GM18858 (cell line): ENCODE results near the gene C2orf92.
"Not testable (repeated sequence)": the region's sequence is repeated elsewhere in the genome, so short reads cannot be mapped to it uniquely, and the experiment has no call there.

Experiments used
- ATAC-seq: cut with Tn5 transposase; IDR thresholded peaks from one replicate; pipeline ENCODE4 v1.9.1; 2021; ENCODE audit not compliant: unreplicated experiment

Gene C2orf92

DNA sequence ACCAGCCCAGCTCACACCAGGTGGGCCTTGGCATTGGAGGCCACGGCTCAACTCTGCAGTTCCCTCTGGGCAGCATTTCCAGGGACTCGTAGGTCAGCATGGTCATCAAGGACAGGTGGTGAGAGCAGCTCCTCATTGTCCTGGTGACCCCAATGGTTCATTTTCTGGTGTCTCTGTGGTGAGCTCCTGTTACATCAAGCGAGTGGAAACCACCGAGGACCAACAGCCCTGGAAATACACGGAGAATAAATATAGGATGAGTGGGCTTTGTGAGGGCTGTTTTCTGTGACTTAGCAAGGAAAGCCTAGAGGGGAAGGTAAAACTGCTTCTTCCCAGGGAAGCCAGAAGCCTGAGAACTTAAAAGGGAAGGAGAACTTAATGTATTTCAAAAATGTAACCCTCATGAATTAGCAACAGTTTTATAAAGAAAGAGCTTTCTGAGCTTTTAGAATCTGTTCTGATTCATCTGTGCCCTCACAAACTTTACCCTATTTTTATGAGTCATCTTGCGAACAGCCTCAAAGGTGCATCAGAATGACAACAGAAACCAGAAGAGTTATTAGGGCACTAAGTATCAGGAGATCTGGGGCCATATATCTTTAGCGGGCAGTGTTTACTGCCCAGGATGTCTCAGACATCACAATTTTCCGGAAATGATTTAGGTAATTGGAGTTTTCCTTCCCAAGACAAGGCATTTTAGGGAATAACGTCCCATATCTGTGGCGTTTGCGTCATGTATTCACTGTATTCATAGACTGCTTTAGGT is 18.7 kb downstream of the C2orf92 start:
- no peak for ATAC-seq

DNA sequence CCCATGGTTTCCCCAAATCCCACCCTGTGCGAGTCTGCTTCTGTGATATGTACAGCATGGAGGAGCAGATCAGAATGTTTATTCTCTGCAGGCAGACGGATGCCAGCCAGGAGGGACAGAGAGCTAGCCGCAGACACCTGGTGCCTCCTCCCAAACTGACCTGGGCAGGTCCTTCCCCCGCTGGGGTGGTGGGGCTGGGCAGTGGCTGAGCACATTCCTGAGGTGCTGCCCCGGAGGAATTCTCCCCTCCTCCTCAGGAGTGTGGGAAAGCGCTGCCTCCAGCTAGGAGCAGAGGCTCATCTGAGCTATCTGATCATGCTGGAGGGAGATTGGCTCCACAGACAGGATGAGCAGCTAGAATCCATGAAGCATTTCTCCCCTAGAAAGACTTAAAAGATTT is 21.7 kb downstream of the C2orf92 start:
- ATAC-seq, result no peak

DNA sequence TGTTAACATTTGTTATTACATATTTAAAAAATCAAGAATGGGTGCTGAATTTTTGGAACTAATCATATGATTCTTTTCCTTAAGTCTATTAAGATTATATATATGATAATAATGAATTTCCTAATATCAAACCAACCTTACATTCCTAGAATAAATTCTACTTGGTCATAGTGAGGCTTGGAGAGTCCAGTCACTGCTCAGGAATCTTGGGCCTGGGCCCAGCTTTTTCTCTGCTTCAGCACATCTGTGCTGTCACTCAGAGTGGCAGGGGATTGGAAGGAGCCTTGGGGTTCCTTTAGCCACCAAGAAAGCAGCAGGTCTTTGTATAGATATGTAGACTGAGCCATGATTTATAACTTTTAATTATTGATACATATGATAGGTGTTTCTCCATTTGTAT is 24.0 kb downstream of the C2orf92 start:
- ATAC-seq, result no peak

DNA sequence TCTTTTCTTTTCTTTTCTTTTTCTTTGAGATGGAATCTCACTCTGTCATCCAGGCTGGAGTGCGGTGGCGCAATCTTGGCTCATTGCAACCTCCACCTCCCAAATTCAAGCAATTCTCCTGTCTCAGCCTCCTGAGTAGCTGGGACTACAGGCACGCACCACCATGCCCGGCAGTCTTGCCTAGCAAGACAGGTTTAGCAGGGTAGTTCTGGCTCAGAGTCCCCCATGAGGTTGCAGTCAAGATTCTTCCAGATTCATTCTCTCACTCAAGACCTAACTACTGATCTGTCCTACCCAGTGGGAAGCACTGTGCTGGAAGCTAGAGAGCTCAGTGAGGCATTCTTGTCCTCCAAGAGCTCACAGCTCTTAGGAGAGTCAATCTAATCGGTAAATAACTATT is 26.2 kb downstream of the C2orf92 start:
- ATAC-seq, result no peak

DNA sequence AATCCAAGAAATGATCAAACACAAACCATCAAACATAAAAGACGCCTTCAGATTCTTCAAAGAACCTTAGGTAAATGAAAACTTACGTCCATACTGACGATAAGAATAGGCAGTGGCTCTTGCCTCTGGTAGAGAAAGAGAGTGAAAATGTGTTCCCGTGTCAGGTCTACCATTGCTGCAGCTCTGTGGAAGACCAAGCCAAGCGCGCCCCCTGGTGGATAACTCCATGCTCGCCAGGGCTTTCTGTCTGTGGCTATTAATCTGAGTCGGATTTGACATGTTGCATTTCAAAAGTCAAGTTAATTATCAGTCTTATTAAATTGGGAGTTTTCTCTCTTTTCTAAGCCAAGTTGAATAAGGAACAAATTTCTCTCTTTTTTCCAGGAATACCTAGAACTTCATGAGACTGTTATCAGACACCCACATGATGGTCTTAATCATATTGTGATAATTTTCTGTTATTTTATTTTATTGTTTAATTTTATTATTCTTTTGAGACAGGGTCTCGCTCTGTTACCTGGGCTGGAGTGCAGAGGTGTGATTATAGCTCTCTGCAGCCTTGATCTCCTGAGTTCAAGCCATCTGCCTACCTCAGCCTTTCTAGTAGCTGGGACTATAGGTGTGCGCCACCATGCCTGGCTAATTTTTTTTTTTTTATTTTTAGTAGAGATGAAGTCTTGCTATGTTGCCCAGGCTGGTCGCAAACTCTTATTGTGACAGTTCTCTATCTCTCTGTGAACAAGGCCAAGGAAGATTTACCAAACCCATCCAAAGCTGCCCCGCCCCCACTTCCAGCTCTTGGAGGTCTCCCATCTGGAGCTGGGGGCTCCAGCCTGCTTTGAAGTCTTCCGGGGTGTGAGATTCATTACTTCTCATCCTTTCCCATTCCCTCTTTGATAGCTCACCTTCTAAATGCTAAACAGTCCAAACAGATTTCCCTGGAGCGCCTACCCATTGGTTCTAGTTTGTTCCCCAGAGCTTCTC is 28.0 kb downstream of the C2orf92 start:
- no peak for ATAC-seq

DNA sequence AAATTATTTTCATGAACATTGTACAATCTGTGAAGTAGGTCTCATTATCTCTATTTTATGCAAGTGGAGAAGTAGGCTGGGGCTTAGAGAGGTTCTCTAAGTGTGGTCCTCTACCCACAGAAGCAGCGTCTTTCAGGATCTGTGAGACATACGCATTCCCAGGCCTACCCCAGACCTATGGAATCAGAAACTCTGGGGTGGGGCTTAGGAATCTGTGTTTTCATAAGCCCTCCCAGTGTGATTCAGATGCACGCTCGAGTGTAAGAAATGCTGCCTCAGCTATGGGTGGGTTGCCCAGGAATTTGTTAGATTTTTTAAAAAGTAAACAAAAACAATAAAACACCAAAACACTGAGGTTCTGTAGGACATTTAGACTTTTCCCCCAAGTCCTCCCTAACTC is 29.0 kb downstream of the C2orf92 start:
- ATAC-seq, result no peak

DNA sequence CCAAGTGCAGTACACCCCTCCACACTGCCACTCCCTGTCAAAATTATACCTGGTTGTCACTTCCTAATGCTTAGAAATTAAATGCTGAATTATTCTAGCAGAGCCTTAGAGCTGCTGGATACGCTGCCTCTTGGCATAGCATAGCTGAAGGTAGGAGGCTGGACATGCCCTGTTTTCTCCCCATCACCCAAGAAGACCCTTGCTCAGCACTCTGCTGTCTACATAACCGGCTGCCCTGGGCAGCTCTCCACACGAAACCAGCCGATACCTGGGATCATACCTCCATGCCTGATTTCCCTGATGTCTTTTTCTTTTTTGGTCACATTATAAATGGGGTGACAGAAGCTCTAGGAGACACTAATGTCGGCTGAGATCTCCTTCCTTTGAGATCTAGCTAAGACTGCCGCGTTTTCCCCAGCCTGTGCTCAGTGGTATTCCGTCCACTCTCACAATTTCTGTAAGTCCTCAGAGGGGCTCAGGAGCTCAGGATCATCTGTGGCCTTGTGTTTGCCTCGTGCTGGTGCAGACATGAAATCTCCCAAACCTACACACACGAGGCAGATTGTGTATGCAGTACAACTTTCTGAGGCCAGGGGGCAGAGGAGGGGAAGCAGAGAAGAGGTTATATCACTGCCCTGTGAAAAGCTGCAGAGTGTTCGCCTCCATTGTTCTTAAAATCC is 30.4 kb downstream of the C2orf92 start:
- ATAC-seq, result no peak

DNA sequence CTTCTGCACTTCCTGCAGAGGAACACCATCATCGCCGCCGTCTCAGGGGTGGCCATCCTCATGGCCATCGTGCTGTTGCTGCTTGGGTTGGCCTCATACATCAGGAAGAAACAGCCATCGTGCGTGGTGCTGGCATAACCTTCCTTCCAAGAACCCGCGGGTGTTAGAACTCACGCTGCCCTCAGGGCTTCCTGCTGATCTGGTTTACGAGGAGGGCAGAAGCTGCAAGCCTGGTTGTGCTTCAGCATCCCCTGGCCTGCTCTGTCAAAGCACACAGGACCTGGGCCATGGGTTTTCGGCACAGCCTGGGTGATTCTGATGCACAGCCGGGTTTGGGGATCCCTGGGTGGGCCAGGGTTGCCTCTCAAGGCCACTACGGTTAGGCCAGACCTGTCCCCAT is 31.7 kb downstream of the C2orf92 start:
- no peak for ATAC-seq

DNA sequence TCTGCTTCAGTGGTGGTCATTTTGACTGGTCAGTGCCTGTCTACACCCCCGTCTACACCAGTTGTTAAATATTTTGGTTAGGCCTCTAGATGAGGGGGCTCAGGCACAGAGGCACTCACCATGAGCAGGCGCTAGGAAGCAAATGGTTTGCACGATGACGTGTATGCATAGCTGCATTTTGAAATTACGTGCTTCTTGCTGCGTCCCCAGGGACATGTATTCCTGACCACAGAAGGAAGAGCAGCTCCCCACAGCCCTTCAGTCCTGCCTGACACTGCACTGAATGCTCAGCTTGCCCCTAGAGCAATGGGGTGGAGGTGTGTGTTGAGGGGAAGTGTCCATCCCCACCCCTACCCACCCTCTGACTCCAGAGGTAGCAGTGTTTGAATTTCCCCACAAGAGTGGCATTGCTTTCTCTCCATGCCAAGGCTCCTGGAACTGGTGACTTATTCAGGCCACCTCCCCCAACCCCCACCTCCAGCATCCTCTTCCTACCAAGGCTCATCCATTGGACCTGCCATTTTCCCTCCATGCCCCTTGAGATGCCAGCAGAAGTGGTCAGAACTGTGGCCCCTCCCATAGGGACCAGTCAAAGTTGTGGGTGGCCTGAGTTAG is 32.4 kb downstream of the C2orf92 start:
- ATAC-seq, result no peak

DNA sequence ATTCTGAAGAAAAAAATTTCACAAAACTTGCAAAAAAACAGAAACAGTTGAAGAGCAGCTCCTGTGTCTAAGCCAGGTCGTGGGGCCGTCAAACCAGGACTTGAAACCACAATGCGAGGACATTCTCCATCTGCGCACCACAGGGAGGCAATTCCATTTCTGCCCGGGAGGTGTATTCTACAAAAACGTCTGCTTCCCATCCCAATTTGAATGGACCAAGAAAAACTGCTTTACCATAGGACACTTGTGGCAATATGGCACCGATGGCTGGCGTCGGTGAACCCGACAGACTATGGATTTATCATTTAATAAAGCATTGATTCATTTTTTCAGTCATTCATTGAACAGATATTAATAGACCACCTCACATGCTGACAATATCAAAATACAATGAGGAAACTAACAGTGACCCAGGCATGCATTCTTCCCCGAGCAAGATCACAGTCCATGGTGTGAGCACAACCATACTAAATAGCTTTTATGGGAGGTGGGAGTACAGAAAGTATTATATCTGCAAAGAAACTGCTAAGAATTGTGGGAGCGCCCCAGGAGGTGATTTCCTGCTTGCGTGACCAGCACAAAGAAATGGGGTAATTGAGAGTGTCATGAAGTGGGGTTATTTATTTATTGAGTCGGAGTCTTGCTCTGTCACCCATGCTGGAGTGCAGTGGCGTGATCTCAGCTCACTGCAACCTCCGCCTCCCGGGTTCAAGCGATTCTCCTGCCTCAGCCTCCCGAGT is 33.4 kb downstream of the C2orf92 start:
- no peak for ATAC-seq

DNA sequence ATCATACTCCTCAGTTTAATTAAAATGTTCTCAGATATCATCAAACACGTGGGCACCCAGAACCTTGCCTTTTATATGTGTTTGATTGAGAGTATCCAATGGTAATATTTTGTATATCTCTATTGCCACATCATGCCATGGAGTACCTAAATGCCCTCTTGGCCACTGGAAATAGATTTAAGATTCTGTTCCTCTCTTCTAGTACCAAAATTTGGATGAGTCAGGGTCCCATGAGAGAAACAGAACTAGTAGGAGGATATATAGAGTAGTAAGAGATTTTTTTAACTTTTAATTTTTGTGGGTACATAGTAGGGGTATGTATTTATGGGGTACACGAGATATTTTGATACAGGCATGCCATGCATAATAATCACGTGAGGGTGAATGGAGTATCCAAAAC is 34.2 kb downstream of the C2orf92 start:
- ATAC-seq, result no peak

DNA sequence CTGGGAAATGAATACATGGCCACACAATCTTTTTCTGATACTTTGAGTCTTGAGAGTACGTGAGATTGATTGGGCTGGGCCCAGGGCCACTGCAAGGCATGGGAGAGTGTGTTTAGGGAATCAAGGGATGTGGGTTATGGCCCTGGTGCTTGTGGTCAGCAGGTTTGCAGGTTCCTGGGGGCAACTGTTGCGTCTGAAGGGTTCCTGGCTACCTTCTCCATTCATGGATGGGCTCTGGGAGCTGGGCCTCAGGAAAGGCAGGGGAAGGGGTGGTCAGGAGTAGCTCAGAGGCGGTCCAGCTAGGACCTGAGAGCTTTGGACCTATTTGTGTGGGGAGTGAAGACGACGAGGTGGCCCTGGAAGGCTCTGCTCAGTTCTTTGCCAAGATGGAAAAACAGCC is 35.5 kb downstream of the C2orf92 start:
- ATAC-seq, result no peak

DNA sequence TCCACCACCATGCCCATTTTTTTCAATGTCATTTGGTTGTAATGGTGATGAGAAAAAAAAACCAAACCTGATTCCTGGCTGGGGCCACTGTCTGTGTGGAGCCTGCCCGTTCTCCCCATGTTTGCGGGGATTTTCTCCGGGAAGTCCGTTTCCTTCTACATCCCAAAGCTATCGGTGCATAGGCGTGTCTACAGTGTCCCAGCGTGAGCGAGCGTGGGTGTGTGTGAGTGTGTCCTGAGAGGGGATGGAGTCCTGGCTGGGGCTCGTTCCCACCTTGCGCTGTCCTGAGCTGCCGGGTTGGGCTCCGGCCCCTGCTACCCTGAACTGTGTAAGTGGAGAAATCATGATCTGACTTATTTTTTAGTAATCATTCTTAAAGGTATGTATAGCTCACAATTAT is 36.6 kb downstream of the C2orf92 start:
- ATAC-seq, result no peak

DNA sequence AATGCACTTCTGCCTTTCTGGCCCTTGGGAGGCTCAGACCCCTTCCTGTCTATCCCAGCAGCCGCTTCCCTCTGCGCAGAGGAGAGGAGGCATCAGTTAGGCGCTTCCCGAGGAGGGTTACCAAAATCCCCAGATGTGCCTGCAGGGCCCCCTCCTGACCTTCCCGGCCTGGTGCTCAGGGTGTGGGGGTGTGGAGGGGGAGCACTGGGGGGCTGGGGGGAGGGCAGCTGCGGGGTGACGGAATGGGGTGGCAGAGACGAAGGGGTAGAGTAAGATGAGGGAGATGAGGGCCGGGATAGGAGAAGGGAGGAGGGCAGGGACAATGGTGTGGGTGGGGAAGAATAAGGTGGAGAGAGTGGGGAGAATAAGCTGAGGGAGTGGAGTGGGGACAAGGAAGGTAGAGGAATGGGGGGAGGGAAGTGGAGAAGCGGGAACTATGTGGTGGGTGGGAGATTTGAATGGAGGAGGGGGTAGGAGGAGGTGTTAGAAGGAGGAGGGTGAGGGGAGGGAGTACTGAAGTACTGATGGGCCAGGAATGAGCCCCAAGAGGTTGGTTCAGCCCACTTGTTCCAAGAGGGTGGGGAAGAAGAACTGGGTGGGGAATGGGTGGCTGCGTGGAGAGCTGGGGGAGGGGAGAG is 37.3 kb downstream of the C2orf92 start:
- ATAC-seq, result no peak

DNA sequence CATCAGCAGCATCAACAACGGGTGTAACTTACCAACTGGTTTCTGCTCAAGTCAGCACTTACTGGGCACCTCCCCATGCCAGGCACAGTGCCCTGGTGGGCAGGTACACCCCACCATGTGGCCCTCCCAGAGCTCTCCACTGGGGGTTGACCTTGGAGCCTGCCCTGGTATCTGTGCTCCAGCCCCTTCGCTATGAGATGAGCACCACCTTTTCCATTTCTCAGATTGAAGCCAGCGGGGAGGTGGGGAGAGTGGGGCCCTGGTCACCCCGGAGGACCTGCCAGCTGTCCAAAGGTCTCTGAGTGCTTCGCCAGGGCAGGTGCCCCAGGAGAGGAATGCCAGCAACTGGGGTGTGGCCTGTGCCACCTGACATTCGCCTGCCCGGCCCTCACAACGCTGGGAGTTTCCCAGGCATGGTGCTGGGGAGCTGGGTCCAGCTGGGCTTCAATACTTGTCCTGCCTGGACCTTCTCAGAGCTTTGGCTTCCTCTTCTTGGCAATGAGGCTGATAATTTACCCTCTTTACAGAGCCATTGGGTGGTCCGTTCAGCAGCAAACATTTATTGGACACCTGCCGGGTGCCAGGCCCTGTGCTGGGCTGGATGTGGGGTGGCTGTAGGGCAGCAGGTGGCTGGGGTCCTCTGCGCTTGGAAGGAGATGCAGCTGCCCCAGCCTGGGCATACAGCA is 38.0 kb downstream of the C2orf92 start:
- no peak for ATAC-seq

DNA sequence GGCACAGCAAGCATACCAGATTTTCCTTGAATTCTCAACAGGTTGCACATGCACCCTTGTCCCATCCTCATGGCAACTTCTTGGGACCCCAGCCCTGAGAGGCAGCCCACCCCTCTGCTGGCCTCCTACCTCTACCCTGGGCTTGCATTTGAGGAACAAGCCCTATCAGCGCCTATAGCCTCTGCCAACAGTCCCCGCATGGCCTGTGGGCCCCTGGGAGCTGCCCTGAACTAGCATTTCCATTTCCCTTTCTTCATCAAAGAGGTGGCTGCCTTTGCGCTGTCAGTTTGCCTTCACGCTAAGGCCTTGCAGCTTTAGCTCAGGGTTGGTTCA is 38.5 kb downstream of the C2orf92 start:
- ATAC-seq, result no peak

DNA sequence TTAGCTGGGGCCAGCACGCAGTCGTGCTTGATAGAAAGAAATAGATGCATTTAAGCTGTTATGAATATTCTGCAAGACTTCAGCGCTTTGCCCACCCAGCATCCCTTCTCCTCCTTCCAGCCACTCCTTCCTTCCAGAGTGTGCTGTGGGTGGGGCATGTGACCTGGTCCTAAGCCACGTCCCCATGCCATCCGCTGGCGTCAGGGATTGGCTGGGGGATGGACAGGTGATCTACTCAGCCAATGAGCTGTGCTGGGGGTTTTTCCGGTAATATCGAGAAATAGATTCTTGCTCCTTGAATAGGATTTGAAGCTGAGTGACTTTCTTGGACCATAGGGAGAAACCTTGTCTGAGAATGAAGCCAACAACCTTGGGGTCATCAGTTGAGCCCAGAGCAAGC is 39.1 kb downstream of the C2orf92 start:
- no peak for ATAC-seq

DNA sequence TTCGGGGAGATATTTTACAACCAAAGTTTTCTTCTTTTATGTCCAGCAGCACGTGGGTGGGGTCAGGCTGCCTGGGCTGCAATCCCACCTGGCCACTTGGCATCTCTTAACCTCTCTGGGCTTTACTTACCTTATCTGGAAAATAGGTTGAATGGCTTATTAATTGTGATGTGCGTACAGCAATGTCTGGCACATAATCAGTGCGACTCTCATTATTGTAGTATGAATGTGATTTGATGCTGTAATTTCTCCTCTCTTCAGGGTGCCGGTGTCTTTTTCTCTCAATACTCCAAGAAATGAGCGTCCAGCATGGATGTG is 41.8 kb downstream of the C2orf92 start:
- no peak for ATAC-seq

DNA sequence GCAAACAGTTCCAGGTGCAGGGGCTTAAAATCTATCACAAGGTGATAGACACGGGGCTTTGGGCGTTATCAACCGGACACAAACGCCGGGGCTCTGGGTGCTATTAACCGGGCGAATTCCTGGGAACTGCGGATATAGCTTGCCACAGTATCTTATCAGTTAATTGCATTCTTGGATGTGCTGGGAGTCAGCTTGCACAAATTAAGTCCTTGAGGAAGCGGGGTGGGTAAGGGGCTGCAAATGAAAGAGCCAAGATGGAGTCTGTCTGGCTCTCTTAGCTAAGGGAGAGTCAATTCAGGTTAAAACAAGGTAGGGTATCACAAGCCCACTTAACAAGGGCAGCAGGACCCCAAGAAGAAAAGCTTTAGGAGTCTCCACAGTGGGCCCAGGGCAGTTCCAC is 42.7 kb downstream of the C2orf92 start:
- ATAC-seq, result not testable (repeated sequence)
